ENCODE results near the gene EIF4G1. TPM values are rescaled to one million over a fixed set of nuclear protein-coding genes. Genes with fewer than 3 reads are reported as not detected.

The EIF4G1 gene
- polyA plus RNA-seq, 6 donors from 2014 or later = 6.4 to 30.0 (median 14.1) TPM

DNA sequence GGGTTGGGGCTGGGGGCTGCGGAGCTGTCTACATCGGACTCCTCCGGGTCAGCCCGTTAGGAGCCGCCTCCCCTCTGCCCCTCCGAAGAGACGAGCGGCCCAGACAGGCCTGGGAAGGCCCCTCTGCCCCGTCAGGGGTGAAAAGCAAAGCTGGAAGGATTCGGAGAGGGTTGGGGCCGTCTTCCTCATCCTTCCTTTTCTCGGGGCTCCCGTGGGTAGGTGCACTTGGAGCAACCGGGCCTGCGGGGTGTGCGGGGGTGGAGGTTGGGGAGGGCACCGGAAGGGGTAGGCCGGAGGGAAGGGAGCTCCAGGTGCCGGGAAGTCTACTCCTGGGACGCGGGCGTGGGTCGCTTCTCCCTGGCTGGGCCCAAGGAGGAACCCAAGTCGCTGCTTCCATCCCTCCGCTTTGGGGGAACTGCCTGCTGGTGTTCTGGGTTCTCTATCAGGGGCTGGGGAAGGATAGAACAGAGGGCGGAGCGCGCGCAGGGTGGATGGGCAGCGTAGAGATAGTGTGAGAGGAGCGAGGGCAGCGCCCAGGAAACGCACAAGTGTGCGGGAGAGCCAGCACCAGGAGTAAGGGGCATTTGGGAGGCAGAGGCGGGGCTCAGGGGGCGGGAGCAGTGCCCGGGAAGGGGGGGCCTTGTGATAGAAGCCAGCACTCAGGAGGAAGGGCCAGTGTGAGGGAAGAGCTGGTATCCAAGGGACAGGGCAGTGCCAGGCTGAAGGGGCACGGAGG, 47.7 kb downstream of the EIF4G1 start:
- Mint-ChIP-seq H3K27me3 (peaks cover 0 to 11% (median 5%) of the 10 kb centered on the region in 3 donors), H3K4me1 (peaks cover 28 to 33% (median 32%) of the 10 kb centered on the region in 3 donors), H3K27ac (peak overlapping the region; percentile 67 to 93 (median 88)), H3K9me3 (no peaks in the 10 kb centered on the region), H3K4me3 (peak overlapping the region; percentile 87 to 98 (median 96)), H3K36me3 (no peaks in the 10 kb centered on the region)
- ATAC-seq (ENCODE audit: low read depth in 2 of 2) = peak; percentile 2 to 6
- DNase-seq = peak; percentile 38

DNA sequence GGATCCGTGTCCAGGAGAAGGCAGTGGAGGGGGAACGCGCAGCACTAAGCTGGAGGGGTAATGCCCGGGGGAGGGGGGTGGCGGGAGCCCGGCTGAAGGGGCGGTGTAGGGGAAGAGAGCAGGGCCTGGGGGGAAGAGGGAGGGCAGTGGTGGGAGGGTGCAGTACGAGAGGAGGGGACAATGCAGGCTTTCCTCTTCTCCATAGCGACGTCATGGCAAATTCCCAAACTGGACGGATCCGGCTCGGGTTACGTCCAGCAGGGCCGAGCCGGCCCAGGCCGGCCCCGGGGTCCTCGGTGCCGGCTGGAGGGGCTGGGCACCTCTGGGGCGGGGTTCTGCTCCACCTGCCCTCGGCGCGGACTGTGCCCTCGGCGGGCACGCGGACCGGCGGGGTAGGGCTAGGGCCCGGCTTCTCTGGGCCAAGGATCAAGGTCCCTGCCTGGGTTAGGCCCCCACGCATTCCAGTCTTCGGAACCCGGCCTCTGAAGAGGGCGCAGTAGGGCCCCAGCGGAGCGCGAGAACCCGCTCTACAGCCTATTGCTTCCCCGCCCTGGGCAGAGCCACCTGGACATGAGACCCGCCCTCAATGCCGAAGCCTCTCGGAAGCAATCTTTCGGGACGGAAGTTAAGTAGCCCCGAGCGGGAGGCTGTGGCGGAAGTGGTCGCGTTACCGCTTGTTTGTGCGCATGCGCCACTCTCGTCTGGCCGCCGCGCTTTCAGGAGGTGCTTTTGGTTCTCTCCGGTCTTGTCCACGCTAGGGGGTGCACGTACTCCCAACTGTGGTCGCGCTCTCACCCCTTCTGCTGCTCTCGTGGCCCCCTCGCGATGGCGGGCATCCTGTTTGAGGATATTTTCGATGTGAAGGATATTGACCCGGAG, 48.5 kb downstream of the EIF4G1 start:
- DNase-seq = peak; percentile 96
- peaks cover 0 to 4% of the 10 kb centered on the region in 2 donors for H3K36me3 Mint-ChIP-seq
- H3K27ac Mint-ChIP-seq = peak overlapping the region; percentile 89 to 98 (median 96)
- H3K4me3 Mint-ChIP-seq = peak overlapping the region; percentile 87 to 99 (median 96)
- peaks cover 28 to 33% (median 32%) of the 10 kb centered on the region in 3 donors for H3K4me1 Mint-ChIP-seq
- H3K27me3 Mint-ChIP-seq = peaks cover 0 to 11% (median 5%) of the 10 kb centered on the region in 3 donors
- ATAC-seq (ENCODE audit: low read depth in 2 of 2) = peak; percentile 87 to 90
- H3K9me3 Mint-ChIP-seq = no peaks in the 10 kb centered on the region

DNA sequence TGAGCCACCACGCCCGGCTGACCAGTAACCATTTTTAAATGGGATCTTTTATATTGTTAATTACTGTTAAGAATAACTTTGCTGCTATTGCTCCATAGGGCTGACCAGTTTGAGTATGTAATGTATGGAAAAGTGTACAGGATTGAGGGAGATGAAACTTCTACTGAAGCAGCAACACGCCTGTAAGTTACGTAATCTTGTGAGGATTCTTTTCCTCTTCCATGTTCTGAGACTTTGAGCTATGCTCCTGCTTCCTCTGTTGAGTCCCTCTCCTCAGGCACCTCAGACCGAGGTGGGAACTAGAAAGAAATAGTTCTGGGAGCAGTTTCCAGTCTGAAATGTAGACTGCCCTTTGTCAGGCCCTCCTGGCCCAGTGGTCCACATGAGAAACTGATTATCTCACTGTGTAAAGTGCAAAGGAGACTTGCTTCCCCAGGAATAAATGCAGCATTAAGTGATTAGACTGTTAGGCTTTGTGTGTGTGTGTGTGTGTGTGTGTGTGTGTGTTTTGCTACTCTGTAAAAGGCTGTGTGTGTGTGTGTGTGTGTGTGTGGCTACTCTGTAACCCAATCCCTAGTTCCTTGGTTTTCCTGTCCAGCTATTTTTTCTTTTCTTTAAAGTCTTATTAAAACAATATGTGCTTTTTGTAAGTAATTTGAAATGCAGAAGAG, 52.3 kb downstream of the EIF4G1 start:
- Mint-ChIP-seq H3K27me3 (no peaks in the 10 kb centered on the region), H3K27ac (no peak overlapping the region), H3K4me1 (peaks cover 23 to 26% (median 24%) of the 10 kb centered on the region in 3 donors), H3K36me3 (peaks cover 0 to 10% of the 10 kb centered on the region in 2 donors), H3K4me3 (peak overlapping the region in 1 of 8 donors; percentile 36), H3K9me3 (no peaks in the 10 kb centered on the region)
- DNase-seq (no peak), ATAC-seq (ENCODE audit: low read depth in 2 of 2) (no peak)

DNA sequence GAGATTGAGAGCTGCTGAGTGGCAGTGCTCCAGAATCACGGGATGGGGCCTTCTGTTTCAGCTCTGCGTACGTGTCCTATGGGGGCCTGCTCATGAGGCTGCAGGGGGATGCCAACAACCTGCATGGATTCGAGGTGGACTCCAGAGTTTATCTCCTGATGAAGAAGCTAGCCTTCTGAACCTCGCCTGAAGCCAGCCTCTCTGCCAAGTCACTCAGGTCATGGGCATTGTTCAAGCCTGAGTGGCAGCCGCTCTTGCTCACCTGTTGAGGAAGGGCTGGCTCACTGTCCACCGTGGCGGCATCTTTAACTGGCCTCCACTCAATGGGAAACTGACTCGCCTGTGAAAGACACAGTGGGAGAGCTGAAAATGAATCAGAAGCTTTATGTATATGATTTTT, 53.7 kb downstream of the EIF4G1 start:
- Mint-ChIP-seq H3K9me3 (no peaks in the 10 kb centered on the region), H3K36me3 (peaks cover 0 to 10% of the 10 kb centered on the region in 2 donors), H3K4me3 (no peak overlapping the region), H3K27ac (peak overlapping the region in 1 of 6 donors; percentile 39), H3K4me1 (peaks cover 16 to 24% (median 21%) of the 10 kb centered on the region in 3 donors), H3K27me3 (no peaks in the 10 kb centered on the region)
- no peak for DNase-seq
- ATAC-seq (ENCODE audit: low read depth in 2 of 2) = no peak

DNA sequence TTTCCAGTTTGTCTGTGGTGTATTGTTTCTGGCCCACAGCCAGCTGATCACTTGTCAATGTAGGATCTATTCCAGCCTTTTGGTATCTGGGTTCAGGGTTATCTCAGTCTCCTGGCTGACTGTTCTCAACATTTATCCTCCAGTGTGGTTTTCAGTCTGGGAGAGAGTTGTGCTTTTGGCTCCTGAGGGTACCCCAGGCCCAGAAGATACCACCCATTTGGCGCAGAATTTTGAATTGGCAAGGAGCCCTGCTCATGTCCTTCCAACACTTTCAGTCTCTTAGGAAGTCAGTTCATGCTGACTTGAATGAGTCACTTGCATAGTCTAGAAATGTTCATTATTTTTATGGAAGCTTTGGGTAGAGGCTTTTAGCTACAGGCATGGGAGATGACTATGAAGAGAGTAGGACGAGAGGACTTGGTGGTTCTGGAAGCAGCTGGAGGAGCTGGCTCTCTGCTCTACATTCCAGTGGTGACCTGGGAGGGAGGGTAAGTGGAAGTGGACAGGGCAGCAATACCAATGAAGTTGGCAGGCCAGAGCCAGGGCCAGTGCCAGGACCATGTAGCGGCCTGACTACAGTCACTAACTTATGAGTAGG, 54.3 kb downstream of the EIF4G1 start:
- H3K36me3 Mint-ChIP-seq = peaks cover 0 to 10% of the 10 kb centered on the region in 2 donors
- H3K9me3 Mint-ChIP-seq = no peaks in the 10 kb centered on the region
- ATAC-seq (ENCODE audit: low read depth in 2 of 2) (no peak), DNase-seq (no peak)
- no peak overlapping the region for H3K4me3 Mint-ChIP-seq
- H3K27ac Mint-ChIP-seq = peak overlapping the region in 2 of 6 donors; percentile 17 to 44
- H3K27me3 Mint-ChIP-seq = no peaks in the 10 kb centered on the region
- peaks cover 10 to 20% (median 16%) of the 10 kb centered on the region in 3 donors for H3K4me1 Mint-ChIP-seq

DNA sequence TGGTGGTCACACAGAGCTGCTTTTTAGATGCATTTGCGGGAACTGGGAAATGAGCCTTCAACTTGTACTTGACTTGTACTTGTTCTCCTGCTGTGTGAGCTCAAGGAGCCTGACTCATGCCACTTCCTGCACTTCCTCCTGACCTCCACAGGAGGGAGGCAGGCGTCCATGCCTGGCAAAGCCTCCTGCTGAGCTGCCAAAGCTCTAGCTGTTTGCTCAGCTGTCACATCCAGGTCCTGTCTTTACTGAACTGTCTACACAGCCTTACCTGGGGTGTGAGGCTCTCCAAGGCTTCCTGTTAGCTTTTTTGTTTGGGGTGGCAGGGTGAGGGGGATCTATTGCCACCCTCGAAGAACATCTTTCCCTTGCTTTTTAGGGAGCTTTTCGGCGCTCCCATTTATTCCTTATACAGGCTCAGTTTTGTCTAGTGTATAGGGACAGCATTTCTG, 57.2 kb downstream of the EIF4G1 start:
- ATAC-seq (ENCODE audit: low read depth in 2 of 2) (peak; percentile 73 to 85), DNase-seq (peak; percentile 42)
- H3K36me3 Mint-ChIP-seq = peaks cover 0 to 10% of the 10 kb centered on the region in 2 donors
- peaks cover 17% of the 10 kb centered on the region in 3 donors for H3K27me3 Mint-ChIP-seq
- peak overlapping the region in 1 of 8 donors; percentile 47 for H3K4me3 Mint-ChIP-seq
- H3K27ac Mint-ChIP-seq = peak overlapping the region in 1 of 6 donors; percentile 20
- no peaks in the 10 kb centered on the region for H3K9me3 Mint-ChIP-seq
- peaks cover 0 to 6% (median 2%) of the 10 kb centered on the region in 3 donors for H3K4me1 Mint-ChIP-seq

DNA sequence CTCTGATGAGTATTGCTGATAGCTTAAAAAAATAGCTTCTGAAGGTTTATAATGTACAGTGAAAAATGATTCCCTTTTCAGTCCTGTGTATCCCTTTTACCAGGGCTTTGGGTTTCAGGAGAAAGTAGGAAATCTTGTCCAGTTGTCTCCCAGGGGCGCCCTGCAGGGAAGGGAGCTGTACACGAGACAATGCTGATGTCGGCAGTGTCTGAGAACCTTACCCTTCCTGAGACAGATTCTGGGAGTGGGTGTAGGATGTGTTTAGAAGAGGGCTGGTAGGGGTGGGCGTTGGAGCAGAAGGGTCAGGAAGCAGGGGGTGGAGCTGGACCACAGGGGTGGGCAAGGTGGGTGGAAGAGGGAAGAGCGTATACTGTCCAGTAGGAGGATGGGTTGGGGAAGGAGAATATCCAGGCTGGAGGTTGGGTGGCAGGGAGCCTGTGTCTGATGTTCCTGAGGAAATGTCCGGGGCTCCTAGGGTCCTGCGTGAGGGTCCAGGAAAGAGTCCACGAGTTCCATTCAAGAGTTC, 58.0 kb downstream of the EIF4G1 start:
- peak overlapping the region in 2 of 6 donors; percentile 74 to 93 for H3K27ac Mint-ChIP-seq
- peaks cover 24 to 25% (median 25%) of the 10 kb centered on the region in 3 donors for H3K27me3 Mint-ChIP-seq
- peaks cover 0 to 6% (median 0%) of the 10 kb centered on the region in 3 donors for H3K4me1 Mint-ChIP-seq
- no peak overlapping the region for H3K4me3 Mint-ChIP-seq
- no peaks in the 10 kb centered on the region for H3K9me3 Mint-ChIP-seq
- ATAC-seq (ENCODE audit: low read depth in 2 of 2) (no peak), DNase-seq (no peak)
- peaks cover 0 to 10% of the 10 kb centered on the region in 2 donors for H3K36me3 Mint-ChIP-seq

DNA sequence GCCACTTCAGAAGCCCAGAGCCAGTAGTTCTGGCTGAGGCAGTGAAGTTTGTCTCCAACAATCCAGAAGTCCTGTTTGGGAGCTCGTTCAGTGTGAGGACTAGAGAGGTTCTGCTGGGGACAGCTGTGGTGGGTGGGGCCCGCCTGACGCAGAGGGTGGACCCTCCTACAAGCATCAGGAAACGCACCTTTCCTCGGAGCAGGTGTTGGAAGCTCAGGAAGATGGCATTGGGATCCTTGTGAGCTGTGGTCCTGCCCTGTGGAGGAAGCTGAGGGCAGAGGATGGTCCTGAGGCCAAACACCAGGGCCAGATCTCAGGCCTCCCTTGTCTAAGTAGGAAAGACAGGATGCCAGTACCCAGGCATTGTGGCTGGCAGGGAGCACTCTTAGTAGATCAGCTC, 58.5 kb downstream of the EIF4G1 start:
- Mint-ChIP-seq H3K9me3 (no peaks in the 10 kb centered on the region), H3K27me3 (peaks cover 30 to 31% (median 30%) of the 10 kb centered on the region in 3 donors), H3K36me3 (peaks cover 0 to 6% of the 10 kb centered on the region in 2 donors), H3K27ac (peak overlapping the region in 1 of 6 donors; percentile 75), H3K4me1 (peaks cover 0 to 6% (median 1%) of the 10 kb centered on the region in 3 donors), H3K4me3 (no peak overlapping the region)
- ATAC-seq (ENCODE audit: low read depth in 2 of 2) (no peak), DNase-seq (no peak)

DNA sequence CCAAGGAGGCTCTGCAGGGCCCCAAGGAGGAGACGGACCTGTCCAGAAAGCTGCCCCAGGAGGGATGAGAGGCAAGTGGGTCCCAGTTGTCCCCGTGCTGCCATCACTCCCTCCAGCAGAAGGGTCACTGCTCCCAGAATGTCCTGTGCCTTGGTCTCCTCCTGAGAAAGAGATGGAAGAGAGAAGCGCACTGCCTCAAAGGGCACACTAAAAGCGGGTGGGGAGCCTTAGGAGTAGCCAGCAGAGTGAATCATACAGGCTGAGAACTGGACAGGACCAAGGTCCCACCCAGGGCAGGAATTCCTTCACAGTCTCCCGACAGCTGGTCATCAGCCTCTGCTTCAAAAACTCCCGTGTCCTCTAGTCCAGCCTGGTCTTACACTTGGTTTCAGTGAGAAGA, 59.0 kb downstream of the EIF4G1 start:
- H3K36me3 Mint-ChIP-seq = peaks cover 0 to 4% of the 10 kb centered on the region in 2 donors
- no peaks in the 10 kb centered on the region for H3K9me3 Mint-ChIP-seq
- ATAC-seq (ENCODE audit: low read depth in 2 of 2) (no peak), DNase-seq (no peak)
- no peak overlapping the region for H3K4me3 Mint-ChIP-seq
- peaks cover 0 to 6% (median 2%) of the 10 kb centered on the region in 3 donors for H3K4me1 Mint-ChIP-seq
- no peak overlapping the region for H3K27ac Mint-ChIP-seq
- H3K27me3 Mint-ChIP-seq = peaks cover 33 to 36% (median 35%) of the 10 kb centered on the region in 3 donors

DNA sequence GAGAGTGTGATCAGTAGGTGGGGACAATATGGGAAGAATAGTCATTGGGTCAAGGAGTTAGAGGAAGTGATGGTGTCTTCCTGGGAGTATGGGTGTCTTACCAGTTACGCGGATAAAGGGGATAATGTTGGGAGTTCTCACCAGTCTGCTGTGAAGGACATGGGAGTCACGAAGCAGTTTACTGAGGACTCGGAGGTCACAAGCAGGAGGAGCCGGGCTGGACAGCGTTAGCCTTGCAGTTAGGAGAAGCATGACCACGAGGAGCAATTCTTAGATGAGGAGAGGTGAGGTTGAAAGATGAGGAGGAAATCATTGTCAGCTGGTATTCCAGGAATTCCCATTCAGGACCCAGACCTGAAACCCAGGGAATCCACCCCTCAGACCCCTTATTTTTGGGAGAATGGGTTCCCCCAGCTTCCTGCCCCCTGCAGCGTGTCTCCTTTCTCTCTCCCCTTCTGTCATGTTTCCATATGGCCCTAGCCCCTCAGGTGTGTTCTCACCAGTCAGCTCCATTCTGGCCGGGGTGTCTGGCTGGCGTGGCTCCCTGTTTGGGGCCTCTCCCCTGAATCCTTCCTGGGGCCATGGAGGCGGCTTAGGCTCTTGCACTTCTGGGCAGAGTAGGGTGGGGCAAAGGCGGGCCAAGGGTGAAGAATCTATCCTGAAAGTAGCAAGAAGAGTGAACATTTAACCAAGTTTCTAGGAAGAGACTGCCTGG, 61.5 kb downstream of the EIF4G1 start:
- Mint-ChIP-seq H3K36me3 (peaks cover 0 to 7% of the 10 kb centered on the region in 2 donors), H3K4me3 (no peak overlapping the region), H3K9me3 (no peaks in the 10 kb centered on the region), H3K4me1 (peaks cover 6 to 15% (median 12%) of the 10 kb centered on the region in 3 donors), H3K27me3 (peaks cover 45 to 52% (median 47%) of the 10 kb centered on the region in 3 donors), H3K27ac (peak overlapping the region in 1 of 6 donors; percentile 49)
- DNase-seq (no peak), ATAC-seq (ENCODE audit: low read depth in 2 of 2) (no peak)

DNA sequence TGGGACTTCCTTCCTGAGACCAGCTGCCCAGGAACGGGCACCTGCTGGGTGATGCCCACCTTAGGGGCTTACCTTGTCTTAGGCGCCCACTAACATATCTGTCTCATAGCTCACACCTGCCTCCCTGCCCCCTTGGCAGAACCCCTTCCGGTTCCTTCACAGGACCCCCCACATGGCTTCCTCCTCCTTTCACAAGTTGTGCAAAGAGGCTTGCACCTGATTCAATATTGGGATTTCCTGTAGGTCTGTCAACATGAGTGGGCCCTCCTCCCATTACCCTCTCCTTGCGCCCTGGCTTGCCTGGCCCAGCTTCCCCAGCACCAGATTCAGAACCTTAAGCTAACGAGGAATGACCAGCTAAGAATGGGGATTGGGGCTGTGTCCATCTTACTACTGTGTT, 63.0 kb downstream of the EIF4G1 start:
- Mint-ChIP-seq H3K9me3 (no peaks in the 10 kb centered on the region), H3K4me1 (peaks cover 6 to 20% (median 11%) of the 10 kb centered on the region in 3 donors), H3K27ac (no peak overlapping the region), H3K27me3 (peaks cover 55 to 66% (median 55%) of the 10 kb centered on the region in 3 donors), H3K4me3 (peak overlapping the region in 1 of 8 donors; percentile 55), H3K36me3 (peaks cover 0 to 7% of the 10 kb centered on the region in 2 donors)
- ATAC-seq (ENCODE audit: low read depth in 2 of 2) (no peak), DNase-seq (no peak)
